ENCODE results near the gene FER.

FER gene

DNA sequence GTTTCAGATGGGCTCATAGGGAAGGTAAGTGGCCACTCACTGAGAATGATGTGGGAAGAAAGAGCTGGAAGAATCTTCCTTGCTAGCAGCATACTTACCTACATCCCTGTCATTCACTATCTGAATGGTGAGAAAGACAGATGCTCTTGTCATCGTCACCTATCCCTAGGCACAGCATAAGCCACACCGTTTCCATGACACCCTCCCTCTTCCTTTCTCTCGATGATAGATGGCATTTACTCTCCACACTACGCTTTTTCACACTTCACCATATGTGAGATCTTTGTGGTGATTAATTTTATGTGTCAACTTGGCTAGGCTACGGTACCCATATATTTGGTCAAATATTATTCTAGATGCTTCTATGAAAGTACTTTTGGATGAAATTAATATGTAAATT lies 44.4 kb upstream of the FER start:
- no peaks in the 10 kb centered on the region for H3K9me3 ChIP-seq (ENCODE audit: insufficient read depth, low read length)
- H3K9me2 ChIP-seq (replicated peaks; ENCODE audit: insufficient read depth, low read length), result no peaks in the 10 kb centered on the region
- H2AFZ ChIP-seq (ENCODE audit: low read depth, low read length, severe bottlenecking), result no peak overlapping the region
- no peaks in the 10 kb centered on the region for H4K20me1 ChIP-seq (ENCODE audit: low read depth, low read length)
- no peaks in the 10 kb centered on the region for H3K79me2 ChIP-seq (ENCODE audit: insufficient read depth, low read length)
- no peak overlapping the region for H3K9ac ChIP-seq (ENCODE audit: low read length)
- TF ChIP-seq, protein P1, sequence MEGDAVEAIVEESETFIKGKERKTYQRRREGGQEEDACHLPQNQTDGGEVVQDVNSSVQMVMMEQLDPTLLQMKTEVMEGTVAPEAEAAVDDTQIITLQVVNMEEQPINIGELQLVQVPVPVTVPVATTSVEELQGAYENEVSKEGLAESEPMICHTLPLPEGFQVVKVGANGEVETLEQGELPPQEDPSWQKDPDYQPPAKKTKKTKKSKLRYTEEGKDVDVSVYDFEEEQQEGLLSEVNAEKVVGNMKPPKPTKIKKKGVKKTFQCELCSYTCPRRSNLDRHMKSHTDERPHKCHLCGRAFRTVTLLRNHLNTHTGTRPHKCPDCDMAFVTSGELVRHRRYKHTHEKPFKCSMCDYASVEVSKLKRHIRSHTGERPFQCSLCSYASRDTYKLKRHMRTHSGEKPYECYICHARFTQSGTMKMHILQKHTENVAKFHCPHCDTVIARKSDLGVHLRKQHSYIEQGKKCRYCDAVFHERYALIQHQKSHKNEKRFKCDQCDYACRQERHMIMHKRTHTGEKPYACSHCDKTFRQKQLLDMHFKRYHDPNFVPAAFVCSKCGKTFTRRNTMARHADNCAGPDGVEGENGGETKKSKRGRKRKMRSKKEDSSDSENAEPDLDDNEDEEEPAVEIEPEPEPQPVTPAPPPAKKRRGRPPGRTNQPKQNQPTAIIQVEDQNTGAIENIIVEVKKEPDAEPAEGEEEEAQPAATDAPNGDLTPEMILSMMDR (IDR thresholded peaks at IDR 0.05; ENCODE audit: insufficient read depth, low read length, poor library complexity, severe bottlenecking), result no peak
- TF ChIP-seq EZH2phosphoT487 (conservative IDR thresholded peaks at IDR 0.05; ENCODE audit: low read length), result no peak
- H3K4me2 ChIP-seq (ENCODE audit: low read depth, low read length, poor library complexity, severe bottlenecking), result no peak overlapping the region
- no peaks in the 10 kb centered on the region for H3K36me3 ChIP-seq (ENCODE audit: low read length)
- H3F3A ChIP-seq (ENCODE audit: insufficient read depth), result no peaks in the 10 kb centered on the region
- H3K4me3 ChIP-seq (ENCODE audit: insufficient read depth, low read length, poor library complexity, severe bottlenecking), result no peak overlapping the region
- no peak overlapping the region for H3K27ac ChIP-seq (ENCODE audit: low read depth, low read length)
- H3K27me3 ChIP-seq (ENCODE audit: low read length), result no peaks in the 10 kb centered on the region

DNA sequence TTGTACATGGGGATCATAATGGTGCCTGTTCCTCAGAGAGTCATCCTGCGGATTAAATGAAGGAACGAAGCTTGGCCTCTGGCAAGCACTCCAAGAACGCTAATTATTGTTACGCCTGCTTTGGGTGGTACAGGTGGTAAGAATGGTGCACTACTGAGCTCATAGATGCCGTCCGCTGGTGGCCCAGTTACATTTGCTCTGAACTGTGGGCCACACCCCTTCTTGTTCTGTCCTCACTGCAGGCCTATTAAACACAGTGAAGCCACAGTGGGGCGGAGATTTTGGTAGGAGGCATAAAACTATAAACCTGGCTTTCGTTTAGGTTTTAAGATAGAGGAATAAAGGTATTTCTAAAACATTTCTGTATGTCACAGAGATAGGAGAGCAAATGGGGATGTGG lies 40.6 kb upstream of the FER start:
- no peak for TF ChIP-seq EZH2phosphoT487 (conservative IDR thresholded peaks at IDR 0.05; ENCODE audit: low read length)
- TF ChIP-seq, protein P1 (IDR thresholded peaks at IDR 0.05; ENCODE audit: insufficient read depth, low read length, poor library complexity, severe bottlenecking), result no peak
- Histone ChIP-seq H3K27ac (ENCODE audit: low read depth, low read length) (no peak overlapping the region), H3F3A (ENCODE audit: insufficient read depth) (no peaks in the 10 kb centered on the region), H3K79me2 (ENCODE audit: insufficient read depth, low read length) (no peaks in the 10 kb centered on the region), H3K36me3 (ENCODE audit: low read length) (no peaks in the 10 kb centered on the region), H3K9me2 (replicated peaks; ENCODE audit: insufficient read depth, low read length) (no peaks in the 10 kb centered on the region), H3K27me3 (ENCODE audit: low read length) (no peaks in the 10 kb centered on the region), H3K4me2 (ENCODE audit: low read depth, low read length, poor library complexity, severe bottlenecking) (no peak overlapping the region), H3K9me3 (ENCODE audit: insufficient read depth, low read length) (no peaks in the 10 kb centered on the region), H4K20me1 (ENCODE audit: low read depth, low read length) (no peaks in the 10 kb centered on the region), H2AFZ (ENCODE audit: low read depth, low read length, severe bottlenecking) (no peak overlapping the region), H3K9ac (ENCODE audit: low read length) (no peak overlapping the region), H3K4me3 (ENCODE audit: insufficient read depth, low read length, poor library complexity, severe bottlenecking) (no peak overlapping the region)

DNA sequence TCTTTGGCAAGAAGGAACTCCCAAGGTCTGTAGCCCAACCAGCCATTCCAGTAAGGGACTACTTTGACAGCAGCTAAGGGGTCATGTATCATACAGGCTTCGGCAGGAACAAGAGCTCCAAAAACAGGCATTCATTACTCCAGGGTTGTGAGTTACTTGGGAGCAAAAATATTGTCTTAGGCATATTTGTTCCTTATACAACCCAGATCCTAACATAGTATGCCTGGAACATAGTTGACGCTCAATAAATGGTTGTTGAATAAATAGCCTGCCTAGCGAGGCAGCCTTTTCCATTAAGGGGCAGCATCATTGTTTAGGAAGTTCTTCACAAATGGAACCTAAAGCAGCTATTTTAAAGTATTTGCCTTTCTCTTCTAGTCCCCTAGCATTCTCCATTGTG lies 35.8 kb upstream of the FER start:
- TF ChIP-seq EZH2phosphoT487 (conservative IDR thresholded peaks at IDR 0.05; ENCODE audit: low read length), result no peak
- TF ChIP-seq, protein P1 (IDR thresholded peaks at IDR 0.05; ENCODE audit: insufficient read depth, low read length, poor library complexity, severe bottlenecking), result no peak
- H3K36me3 ChIP-seq (ENCODE audit: low read length), result no peaks in the 10 kb centered on the region

More for the DNA sequence above, 35.8 kb upstream of the FER start:
- no peak overlapping the region for H2AFZ ChIP-seq (ENCODE audit: low read depth, low read length, severe bottlenecking)
- no peaks in the 10 kb centered on the region for H3F3A ChIP-seq (ENCODE audit: insufficient read depth)
- no peaks in the 10 kb centered on the region for H3K27me3 ChIP-seq (ENCODE audit: low read length)
- no peak overlapping the region for H3K9ac ChIP-seq (ENCODE audit: low read length)
- no peak overlapping the region for H3K4me3 ChIP-seq (ENCODE audit: insufficient read depth, low read length, poor library complexity, severe bottlenecking)
- H3K9me3 ChIP-seq (ENCODE audit: insufficient read depth, low read length), result no peaks in the 10 kb centered on the region
- no peaks in the 10 kb centered on the region for H3K79me2 ChIP-seq (ENCODE audit: insufficient read depth, low read length)
- no peak overlapping the region for H3K27ac ChIP-seq (ENCODE audit: low read depth, low read length)
- H3K9me2 ChIP-seq (replicated peaks; ENCODE audit: insufficient read depth, low read length), result no peaks in the 10 kb centered on the region
- no peaks in the 10 kb centered on the region for H4K20me1 ChIP-seq (ENCODE audit: low read depth, low read length)
- H3K4me2 ChIP-seq (ENCODE audit: low read depth, low read length, poor library complexity, severe bottlenecking), result no peak overlapping the region

All from SU-DHL-6 (cell line).